CD4-positive, alpha-beta T cell treated with Interleukin-15 for 1 hour (primary cell): ENCODE measurements around the gene KCNJ1.

Experiments used
- DNase-seq: peaks from one replicate; pipeline ENCODE4 v3.0.0-alpha.2; 2020

Gene KCNJ1

DNA sequence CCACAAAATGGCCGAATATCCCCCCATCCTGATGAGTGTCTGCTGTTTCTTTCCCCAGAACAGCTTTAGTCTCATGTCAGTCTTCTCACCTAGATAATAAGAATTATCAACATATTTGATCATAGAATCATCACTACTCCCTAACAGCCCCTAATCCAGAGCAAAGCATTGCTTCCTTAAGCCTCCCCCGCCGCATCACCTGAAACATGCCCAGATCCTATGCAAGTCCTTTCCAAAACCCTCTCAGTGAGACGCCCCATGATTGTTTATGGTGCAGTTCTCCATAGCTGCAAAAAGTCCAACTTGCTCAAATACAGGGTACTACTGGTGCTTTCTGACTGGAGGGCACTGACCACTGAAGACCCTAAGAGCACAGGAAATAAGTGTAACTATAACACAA lies 20.1 kb downstream of the KCNJ1 start:
- DNase-seq = no peak

DNA sequence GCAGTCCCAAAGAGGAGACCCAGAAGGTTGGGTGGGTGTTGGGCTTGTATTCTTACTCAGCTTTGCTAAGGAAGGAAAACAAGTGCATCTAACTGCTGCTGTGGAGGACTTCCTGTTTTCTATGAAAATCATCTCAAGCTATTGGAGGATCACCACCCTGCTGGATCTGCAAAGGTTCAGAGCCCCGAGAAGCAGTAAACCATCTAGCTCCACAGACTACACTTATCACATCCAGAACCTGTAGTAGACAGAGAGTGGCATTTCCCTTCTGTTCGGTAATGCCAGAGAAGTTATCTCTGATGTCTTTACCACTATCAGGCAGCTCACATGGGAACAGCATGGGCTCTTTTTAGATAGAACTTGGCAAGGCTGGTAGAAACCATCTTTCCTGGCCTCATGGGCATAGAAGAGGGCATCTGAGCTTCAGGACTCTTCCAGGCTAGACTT lies 21.7 kb downstream of the KCNJ1 start:
- no peak for DNase-seq

DNA sequence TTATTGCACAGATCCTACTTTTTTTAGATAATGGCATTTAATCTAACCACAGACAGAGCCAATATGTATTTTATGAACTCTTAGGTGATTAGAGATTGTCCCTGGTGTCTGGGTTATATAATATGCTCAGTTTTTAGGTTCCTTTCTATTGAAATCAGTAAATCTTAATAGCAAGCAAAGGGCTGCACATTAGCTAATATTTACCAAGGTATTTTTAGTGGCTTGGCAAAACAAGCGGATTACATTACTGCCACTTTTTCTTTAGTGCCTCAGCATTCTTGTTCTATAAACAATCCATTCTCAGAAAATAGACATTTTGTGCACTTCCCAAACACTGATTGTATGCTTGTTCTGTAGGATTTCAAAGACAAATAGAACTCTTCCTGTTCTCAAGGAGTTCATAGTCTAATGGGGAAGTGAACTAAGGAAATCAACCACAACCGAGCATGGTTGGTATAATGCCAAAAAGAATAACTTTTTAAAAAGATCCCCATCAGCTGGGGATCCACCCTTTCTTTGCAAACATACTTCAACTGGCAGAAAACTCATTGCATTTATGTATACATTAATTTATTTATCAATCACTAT lies 23.8 kb downstream of the KCNJ1 start:
- no peak for DNase-seq

DNA sequence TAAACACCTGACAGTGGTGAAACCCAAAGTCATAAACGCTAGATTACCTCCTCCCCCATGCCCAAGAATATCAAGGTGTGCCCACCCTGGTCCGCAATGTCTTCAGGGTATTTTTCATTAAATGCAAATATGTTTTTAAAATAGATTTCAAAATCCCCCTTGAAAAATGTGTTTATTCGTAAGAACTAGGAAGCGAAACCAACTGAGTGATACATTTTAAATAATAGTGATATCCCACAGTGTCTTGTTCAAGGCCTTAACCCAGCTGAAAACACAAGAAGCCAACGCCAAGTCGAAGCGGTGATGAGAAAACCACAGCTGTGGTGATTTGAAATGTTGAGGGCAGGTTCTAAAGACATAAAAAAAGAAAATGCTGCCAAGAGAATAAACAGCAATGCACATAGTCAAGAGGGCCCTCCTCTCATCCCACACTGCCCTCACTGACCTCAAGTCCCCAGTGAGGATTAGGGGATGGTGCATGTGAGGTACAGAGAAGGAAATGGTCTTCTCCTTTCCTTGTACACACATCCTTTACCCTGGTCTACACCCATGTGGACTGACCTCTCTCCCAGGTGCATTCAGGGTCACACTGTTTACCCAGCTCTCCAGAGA lies 25.5 kb downstream of the KCNJ1 start:
- DNase-seq = peak; percentile 54

DNA sequence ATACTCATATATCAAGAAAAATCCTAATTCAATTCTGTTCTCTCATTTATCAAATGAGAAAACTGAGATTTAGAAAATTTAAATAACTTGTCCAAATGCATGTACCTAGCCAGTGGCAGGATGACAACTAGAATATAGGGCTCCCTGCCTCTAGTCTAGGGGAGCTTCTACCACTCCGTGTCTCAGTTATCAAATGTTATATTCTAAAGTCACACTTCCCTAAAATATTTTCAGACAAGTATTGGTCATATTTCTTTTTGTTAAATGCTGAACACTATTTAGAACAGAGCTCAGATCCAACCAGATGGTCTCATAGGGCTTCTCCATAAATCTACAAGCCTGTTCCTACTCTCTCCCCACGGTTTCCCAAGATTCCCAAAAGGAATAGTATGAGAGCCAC lies 26.3 kb downstream of the KCNJ1 start:
- DNase-seq = no peak

DNA sequence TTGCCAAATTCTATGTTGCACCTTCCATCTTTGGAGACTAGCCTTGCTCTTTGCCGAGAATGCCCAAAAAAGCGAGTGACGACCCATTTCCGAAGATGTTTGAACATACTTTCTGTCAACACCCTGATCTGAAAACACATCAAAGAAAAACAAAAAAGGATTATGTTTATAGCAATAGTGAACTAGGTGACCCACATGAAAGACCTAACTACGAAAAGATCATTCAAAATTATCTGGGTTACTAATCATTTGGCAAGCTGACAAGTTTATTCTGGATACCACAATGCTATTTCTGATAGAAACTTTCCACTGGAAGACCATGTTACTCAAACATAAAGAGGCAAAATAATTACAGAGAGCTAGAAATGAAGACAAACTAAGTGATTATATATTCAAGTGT lies 27.0 kb downstream of the KCNJ1 start:
- no peak for DNase-seq

DNA sequence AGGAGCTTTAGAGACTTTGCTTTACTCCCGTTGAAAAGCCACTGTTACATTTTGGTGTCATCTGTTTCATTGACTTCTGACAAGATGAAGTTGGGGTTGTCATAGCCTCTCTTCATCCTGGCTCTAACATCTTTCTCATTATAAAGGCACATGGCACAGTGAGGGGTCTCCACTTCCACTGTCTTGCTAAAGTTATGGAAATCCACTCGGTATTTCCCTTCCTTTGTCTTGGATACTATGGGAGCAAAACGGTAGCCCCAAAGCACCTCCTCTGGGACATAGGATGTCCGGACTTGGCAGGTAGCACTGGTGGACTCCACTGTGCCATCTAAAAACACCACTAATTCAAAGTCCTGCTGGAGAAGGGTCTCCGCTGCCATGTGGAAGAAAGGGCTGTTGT lies 28.0 kb downstream of the KCNJ1 start:
- no peak for DNase-seq

DNA sequence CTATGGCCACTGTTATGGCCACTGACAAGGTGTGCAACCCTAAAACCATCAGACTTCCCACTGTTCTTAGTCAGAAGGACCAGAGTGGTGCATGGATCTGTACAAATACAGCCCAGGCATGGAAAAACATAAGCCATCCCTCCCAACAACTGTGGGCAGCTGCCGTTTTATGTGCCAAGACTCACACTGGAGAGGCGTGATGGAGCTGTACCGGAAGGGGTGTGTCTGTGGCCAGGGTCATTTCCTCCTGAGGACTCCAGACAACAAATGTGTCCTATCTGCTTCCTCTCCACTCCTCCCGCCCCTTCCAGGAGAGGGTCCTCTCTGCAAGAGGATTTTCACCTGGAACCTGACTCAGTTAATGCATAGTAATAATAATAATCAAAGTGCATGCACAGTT lies 29.5 kb downstream of the KCNJ1 start:
- no peak for DNase-seq

DNA sequence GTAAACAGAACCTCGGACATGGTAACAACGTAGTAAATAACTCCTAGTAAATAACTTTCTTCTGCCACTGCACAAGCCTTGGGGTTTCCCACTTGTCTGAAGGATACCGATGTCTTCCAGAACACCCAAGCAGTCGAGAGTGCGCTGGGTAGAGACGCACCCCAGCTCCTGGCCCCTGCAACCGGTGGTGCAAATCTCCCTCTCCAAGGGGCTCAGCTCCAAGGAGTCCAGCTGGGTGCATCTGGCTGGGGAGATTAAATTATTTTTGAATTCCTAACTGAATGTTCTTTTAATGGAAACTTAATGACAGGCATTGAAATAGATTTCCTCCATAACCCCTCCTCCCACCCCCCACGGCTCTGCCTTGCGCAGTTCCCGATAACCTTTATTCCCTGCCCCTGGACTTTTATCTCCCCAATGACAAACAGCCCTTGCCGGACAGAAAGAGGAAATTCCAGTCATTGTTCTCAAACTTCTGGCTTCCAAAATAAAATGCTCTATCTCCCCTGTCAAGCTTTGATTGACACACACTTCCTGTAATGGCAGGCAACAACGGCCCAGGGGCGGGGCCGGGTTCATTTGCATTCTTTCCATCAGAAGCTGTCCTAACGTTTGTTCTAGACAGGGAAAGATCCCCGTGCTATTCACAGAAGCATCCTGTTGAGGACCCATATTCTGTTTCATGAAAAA lies 31.2 kb downstream of the KCNJ1 start:
- DNase-seq = no peak

DNA sequence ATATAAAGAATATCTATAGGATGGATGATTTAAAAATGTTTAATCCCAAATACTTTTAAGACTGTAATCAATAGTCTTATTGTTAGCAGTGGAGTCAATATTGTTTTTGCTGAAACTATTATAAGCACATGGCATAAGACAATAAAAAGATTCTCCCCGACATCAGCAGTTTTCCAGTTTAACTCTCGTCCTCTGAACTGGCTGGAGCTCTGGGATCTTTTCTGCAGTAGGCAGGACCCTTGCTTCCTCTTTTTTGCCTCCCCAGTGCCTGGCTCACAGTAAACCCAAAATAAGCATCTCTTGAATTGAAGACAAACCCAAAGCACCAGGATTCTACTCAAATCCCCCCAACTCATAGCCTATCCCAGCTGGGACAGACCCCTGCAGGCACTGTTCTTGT lies 32.9 kb downstream of the KCNJ1 start:
- no peak for DNase-seq

DNA sequence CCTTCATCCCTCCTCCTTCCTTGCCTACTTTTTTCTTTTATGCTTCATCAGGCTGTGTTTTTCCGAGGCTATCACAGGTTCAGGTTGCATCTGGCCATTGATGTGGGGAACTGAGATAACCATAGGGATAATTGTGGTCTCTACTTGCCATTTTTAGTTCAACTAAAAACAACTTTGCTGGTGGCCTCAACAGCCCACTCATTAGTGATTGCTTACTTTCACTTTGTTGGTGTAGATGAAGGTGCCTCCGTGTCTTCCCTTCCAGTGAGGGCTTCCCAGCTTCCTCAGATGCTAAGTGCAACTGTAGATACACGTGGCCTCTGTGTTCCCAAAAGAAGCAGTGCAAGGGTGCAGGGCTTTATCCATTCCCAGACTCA lies 35.0 kb downstream of the KCNJ1 start:
- no peak for DNase-seq

DNA sequence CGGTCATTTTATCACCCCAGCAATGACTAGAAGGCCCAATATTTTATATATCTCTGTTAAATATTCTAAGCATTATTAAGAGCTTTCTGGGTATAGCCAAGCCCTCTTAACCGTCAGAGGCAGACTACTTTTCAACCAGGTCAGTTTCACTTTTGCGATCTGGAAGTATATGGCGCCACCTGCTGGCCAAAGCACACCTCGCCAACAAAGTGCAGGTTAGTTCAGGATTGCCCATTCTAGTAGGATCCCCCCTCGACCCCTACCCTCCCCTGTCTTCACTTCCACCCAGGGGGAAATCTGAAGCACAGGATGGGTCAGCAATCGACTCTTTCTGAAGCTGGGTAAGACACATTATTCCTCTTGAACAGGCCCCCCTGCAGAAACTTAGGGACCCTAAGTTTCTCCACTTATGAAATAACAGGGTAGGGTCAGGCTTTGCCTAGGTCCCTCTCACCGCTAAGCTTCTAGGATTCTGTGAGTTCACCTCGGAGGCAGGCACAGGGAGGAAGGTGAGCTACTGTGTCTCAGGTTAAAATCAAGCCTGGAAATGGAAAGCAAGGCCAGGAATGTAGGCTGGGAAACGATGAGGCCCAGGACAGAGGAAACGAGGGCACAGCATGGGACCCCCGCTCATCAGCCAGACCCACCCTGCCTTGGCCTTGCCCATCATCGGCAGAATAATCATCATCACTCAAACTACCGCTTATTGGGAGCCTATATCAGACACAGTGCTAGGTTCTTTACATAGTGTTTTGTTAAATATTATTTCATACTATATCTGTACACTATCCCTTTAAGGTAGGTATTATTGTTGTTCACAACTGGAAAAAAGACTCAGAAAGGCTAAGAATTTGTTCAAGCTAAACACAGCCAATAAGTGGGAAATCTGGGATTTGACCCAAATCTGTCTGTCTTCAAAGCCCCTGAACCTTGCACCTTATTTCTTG lies 35.6 kb downstream of the KCNJ1 start:
- peak; percentile 83 for DNase-seq

DNA sequence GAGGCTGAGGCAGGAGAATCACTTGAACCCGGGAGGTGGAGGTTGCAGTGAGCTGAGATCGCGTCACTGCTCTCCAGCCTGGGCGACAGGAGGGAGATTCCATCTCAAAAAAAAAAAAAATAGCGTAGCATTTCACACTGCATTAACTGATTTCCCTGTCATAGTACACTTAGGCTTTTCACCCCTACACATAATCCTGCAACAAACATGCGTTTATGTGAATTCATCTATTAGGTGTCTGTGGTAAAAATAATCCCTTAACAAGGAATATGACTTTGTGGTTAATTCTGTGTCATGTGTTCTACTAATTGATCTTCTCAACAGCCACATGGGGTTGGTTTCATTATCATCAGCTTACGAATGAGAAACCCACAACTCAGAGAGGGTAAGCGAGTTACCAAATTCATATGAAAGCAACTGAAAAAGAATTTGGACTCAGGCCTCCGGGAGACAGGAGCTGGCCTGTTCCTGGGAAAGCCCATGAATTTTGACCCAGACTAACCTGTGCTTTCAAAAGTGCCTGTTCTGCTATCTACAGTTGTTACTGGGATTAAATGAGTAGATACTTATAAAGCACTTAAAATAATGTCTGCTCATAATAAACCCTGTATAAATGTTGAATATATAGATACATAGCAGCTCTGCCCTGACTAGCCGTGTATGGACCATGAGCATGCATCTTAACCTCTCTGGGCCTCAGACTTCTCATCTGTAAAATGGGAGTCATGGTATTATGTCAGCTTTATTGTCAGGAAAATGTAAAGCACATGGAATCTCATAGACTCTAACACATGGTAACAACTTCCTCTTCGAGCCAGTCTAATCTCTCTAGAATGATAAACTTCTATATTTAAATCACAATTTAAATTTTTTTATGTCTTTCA lies 36.6 kb downstream of the KCNJ1 start:
- no peak for DNase-seq

DNA sequence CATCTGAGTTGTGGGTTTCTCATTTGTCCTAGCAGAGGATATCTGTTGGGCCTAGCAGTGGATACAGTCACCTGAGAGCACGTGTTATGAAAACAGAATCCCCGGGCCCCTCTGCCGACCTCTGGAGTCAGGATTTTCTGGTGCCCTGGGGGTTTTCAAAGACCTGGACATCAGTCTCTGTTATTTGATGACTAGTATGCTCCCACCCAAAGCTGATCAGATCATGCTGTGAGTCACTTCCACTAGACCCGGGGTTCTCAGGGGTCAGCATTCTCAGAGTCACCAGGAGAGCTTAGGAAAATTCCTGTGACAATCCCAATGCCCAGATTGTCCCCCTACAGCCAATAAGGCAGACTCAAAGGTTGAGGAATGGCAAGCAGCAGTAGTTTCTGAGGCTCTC lies 38.7 kb downstream of the KCNJ1 start:
- no peak for DNase-seq

DNA sequence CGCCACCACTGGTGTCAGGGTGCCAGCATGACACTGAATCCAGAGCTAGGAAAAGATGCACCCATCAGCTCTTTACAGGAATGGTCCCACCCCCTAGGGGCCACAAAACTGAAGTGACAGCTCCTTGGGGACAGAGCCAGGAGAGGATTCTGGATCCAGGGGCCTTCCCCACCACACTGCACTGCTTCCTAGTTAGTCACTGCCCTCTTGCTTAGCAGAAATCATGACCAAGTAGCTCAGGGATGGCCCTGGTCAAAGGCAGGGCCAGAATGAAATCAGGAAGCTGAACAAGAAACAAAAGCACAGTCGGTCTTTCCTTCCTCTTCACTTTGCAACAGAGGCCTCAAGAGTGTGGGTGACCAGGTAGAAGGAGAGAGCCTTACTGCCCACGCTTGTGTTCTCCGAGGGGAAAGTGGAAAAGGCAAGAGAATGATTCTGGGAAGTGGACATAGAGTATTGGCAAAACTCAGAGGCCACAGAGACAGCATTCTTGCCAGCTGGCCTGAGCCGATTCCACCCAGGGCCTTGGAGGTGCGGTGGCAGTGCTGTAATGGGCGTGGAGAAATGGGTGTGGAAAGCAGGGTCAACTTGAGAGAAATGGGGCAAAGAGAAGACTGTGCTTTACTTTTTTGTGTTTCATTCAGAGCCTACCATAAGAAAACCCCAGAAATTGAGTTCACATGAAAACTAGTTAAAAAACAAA lies 39.8 kb downstream of the KCNJ1 start:
- DNase-seq = no peak

DNA sequence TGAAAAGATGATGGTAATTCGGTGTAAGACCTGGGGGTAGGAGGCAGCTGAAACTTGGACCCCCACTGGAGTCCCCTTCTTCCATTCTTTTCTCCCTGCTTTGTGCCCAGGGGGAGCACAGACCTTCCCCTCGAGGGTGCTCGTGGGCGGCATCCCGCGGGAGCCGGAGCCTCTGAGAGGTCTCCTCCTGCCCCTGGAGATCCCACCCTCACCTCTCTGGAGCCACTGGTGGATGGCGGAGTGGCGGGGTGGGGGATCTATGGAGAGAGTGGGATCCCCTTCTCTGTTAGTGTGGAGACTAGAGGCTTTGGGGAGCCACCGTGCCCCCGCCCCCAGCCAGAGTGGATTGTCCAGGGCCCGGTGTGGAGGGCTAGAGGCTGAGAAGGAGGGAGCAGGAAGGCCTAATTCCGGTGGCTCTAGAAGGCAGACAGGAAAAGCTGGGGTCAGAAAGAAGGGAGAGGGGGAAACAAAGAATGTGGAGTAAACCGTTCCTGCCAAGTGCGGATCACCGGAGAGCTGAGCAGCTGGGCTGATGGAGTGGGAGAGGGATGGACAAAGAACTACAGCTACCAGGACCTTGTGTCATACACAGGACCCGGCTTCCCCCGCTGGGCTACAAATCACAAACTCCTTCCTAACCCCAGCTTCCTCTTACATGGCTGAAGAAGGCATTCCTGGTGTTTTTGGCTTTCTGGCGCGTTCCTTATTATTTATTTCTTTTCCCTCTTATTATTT lies 41.9 kb downstream of the KCNJ1 start:
- DNase-seq = no peak

DNA sequence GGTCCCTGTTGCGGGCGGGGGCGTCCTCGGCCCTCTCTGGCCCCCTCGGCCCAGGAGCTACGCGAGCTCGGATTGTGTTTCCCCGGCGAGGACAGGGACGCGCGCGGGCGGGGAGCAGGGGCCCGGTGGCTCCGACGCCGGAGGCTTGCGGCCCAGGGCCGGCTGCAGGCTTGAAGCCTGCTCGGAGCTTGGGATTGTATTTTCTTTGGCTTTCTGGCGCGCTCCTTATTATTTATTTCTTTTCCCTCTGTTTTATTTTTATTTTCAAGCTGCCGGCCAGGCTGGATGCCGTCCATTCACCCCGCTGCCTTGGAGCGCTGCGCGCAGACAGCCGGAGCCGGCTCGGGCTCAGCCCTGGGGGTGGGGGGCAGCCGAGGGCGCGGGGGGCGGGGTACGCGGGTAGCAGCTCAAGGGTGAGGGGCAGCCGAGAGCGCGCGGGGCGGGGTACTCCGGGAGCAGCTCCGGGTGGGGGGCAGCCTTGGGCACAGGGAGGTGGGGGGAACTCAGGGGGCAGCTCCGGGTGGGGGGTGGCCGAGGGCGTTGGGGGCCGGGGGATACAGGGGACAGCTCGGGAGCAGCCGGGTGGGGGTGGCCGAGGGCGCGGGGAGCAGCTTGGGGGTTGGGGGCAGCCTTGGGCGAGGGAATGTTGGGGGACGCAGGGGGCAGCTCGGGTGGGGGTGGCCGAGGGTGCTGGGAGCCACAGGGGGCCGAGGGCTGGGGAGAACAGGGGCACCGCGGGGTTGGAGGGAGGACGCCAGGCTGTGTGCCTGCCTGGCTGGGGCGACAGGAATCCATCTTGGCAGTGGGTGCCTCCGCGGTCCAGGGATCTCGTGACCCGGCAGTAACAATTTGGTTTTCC lies 42.7 kb downstream of the KCNJ1 start:
- no peak for DNase-seq

DNA sequence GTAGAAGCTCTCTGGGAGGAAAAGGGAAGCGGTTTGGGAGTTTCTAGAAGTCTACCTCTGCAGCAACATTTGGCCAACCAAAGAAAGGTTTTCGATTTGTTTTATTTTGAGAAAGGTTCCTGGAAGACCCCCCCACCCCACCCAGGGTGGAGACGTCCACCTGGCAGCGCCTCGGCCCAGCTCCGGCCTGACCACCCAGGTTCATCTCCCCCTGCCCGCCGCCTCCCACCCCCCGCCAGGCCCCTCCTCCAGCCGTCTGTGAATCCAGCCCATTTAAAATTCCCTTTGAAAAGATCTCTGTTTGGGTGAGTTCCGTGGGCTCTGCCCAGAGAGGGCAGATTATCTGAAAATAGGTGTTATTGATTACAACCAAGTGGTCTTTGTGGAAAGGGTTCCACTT lies 43.3 kb downstream of the KCNJ1 start:
- DNase-seq = no peak

DNA sequence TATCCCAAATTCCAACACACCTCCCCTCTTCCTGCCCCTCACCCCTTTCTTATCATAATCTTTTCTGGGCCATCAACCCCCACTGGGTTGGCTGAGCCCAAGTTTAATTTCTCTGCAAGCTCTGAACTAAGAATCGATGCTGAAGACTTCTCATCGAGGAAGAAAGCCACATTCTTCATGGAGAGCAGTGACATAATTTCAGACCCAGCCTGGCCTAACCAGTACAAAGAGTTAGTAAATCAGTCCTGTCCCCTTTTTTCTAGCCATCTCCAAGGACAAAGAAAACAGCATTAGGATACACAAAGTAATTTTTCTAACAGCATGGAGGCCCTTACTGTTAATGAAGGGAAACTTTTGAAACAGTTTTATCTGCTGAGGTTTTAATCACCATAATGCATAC lies 45.0 kb downstream of the KCNJ1 start:
- no peak for DNase-seq

DNA sequence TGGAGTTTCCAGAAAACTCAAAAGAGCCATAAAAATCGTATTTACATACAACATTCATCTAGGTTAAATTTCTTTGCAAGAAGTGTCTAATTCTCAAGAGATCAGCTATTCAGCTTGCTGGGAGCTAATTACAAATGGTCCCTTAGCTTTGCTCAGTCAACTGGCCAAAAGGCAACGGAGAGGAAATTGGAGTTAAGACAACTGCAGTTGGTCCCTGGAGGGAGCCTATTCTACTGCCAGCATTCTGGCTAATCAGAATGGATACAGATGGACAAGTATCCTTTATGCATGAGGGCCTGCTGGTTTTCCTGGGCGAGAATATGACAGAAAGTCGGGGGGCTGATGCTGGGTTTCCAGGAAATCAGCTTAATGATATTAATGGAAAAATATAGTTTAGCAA lies 45.5 kb downstream of the KCNJ1 start:
- DNase-seq = no peak
